AG09309 (cell line): ENCODE data around the gene CYP17A1.

ENCODE experiments used
- DNase-seq: peaks from one replicate; pipeline ENCODE4 v3.0.0-alpha.2; 2010; ENCODE audit warnings: low read depth
- H3K4me3 ChIP-seq: 2 replicates; pipeline ENCODE4 v1.5.1; 2011; ENCODE audit warnings: mild to moderate bottlenecking, low read depth, low read length, moderate library complexity; ENCODE audit not compliant: control insufficient read depth
- TF ChIP-seq, protein P1 (sequence below): IDR thresholded peaks from 2 replicates; pipeline ENCODE4 v1.5.1; 2011; ENCODE audit warnings: mild to moderate bottlenecking, low read depth, low read length, inconsistent platforms; ENCODE audit not compliant: insufficient read depth, control insufficient read depth; ENCODE audit errors: missing control alignments

The CYP17A1 gene

GRCh38 chr10:102819054-102819453 is 18.2 kb downstream of the CYP17A1 start:
- TF ChIP-seq, protein P1, sequence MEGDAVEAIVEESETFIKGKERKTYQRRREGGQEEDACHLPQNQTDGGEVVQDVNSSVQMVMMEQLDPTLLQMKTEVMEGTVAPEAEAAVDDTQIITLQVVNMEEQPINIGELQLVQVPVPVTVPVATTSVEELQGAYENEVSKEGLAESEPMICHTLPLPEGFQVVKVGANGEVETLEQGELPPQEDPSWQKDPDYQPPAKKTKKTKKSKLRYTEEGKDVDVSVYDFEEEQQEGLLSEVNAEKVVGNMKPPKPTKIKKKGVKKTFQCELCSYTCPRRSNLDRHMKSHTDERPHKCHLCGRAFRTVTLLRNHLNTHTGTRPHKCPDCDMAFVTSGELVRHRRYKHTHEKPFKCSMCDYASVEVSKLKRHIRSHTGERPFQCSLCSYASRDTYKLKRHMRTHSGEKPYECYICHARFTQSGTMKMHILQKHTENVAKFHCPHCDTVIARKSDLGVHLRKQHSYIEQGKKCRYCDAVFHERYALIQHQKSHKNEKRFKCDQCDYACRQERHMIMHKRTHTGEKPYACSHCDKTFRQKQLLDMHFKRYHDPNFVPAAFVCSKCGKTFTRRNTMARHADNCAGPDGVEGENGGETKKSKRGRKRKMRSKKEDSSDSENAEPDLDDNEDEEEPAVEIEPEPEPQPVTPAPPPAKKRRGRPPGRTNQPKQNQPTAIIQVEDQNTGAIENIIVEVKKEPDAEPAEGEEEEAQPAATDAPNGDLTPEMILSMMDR: no peak
- no peak for DNase-seq
- no peak overlapping the region for H3K4me3 ChIP-seq

GRCh38 chr10:102817175-102817574 is 20.0 kb downstream of the CYP17A1 start:
- DNase-seq: no peak
- TF ChIP-seq, protein P1: no peak
- H3K4me3 ChIP-seq: no peak overlapping the region

DNA sequence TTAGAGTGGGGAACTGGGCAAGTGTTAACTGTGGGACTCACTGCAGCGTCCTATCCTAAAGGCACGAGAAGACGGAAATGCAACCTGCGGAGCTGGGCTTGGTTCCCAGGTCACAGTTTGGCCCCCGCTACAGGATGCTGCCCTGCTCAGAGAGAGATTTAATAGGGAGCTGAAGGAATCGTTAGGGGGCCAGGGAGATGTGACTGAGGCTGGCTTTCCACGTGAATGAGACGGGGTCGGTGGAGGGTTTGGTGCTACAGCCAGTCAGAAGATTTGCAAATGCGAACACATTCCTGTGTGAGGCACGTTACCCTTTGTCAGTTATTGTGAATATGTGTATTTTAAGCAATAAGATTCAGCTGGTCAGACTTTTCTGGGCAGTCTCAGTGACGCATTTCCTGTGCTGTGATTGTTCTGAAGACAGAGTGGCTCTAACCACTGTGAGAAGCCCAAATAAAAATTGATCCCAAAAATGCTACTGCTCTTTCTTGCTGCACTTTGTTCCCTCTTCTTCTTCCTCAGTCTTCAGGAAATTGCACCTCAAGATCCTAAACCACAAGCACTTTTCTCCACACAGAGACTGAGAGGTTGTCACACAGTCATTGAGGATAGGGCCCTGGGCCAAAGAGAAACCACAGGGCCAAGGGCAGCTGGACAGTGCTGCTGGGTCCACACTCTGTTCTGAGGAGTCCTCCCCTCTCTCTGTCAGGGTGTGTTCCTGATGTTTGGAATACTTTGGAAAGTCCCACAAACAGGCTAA is 21.2 kb downstream of the CYP17A1 start:
- no peak overlapping the region for H3K4me3 ChIP-seq
- DNase-seq: peak; percentile 80
- TF ChIP-seq, protein P1: no peak

DNA sequence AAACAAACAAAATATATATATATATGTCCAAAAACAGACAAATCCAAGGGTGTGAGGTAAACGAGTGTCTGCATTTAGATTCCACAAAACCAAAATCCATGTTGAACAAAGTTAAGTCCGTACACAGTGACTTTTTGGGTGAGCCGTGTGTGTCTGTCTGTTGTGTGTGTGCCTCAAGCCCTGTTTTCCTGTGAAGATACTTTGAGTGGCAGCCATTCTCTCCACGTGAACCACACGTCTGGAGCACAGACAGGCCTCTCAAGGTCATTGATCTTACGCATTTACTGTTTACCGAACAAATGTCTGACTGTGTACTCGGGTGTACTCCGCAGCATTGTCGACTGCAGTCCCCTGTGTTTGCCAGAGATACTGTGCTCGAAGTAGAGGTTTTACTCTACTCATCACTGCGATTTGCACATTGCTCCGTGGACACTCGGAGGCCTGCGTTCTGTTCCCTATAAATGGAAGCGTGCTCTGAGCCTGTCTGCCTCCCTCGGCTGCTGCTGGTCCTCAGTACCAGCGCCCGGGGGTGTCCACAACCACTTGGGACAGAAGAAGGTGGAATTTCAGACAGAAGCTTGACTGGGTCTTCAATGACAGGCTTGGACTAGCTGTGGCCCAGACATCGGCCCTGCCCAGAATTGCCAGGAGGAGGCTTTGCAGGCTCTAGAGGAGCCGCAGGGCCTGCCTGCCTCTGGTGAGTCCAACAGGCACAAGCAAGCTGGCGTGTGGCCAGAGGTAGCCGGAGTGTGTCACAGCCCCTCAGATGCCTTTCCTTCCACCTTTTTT is 22.1 kb downstream of the CYP17A1 start:
- DNase-seq: no peak
- no peak overlapping the region for H3K4me3 ChIP-seq
- TF ChIP-seq, protein P1: no peak

DNA sequence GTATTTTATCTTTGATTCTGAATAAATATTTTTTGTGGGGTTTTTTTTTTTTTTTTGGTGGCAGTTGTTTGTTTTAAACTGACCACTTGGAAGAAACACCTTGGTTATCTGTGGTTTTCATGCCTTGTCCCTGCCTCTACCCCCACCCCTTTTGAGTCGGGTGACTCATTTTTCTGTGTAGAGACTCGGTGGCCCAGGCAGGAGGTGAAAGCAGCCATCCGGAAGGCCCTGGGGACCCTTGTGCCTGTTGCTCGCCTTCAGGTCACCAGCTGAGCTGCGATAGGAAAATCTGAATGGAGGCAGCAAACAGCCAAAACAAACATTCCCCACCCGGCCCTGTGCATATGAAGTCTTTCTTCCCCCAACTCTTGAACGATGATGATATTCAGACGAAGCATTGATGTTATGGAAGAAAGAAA is 22.8 kb downstream of the CYP17A1 start:
- TF ChIP-seq, protein P1: no peak
- DNase-seq: no peak
- no peak overlapping the region for H3K4me3 ChIP-seq

- no peak for DNase-seq
- H3K4me3 ChIP-seq: no peak overlapping the region
- TF ChIP-seq, protein P1: no peak
These were observed 23.3 kb downstream of the CYP17A1 start for GRCh38 chr10:102813734-102814452.
